Measurements from ENCODE around the gene VAX1.

GRCh38 chr10:117137031-117137910 is 799 bp downstream of the VAX1 start:
- TF ChIP-seq CTCF (conservative IDR thresholded peaks at IDR 0.05; ENCODE audit: low read depth, low read length) (no peak), RAD21 (IDR thresholded peaks at IDR 0.05; ENCODE audit: low read length) (no peak), RCOR1 (IDR thresholded peaks at IDR 0.05; ENCODE audit: insufficient replicate concordance, low read length) (no peak), CEBPB (IDR thresholded peaks at IDR 0.05; ENCODE audit: low read depth, low read length) (no peak), POLR2A (IDR thresholded peaks at IDR 0.05; ENCODE audit: low read depth, low read length) (no peak), MXI1 (IDR thresholded peaks at IDR 0.05; ENCODE audit: borderline replicate concordance, low read depth, low read length) (no peak), SMC3 (IDR thresholded peaks at IDR 0.05; ENCODE audit: low read depth, low read length) (no peak), CHD1 (IDR thresholded peaks at IDR 0.05; ENCODE audit: low read depth, low read length) (no peak), MAZ (IDR thresholded peaks at IDR 0.05; ENCODE audit: borderline replicate concordance, low read depth, low read length) (no peak)
